Smooth muscle cell (in vitro differentiated cells): ENCODE results near the gene CLDN18. TPM values are rescaled to one million over a fixed set of nuclear protein-coding genes. Genes with fewer than 3 reads are reported as not detected.

ENCODE experiments used
- DNase-seq: peaks from one replicate; lab custom pipeline; 2025; ENCODE audit not compliant: unreplicated experiment; lab: John Stamatoyannopoulos, UW
- H2AFZ ChIP-seq: fragments of 200-600 bp; sonication (generic); 2 replicates; pipeline ENCODE4 v1.6.0; 2016; ENCODE audit warnings: antibody characterized with exemption, low read depth, mild to moderate bottlenecking
- H3F3A ChIP-seq: fragments of 200-600 bp; sonication (generic); 2 replicates; pipeline ENCODE4 v1.6.0; 2017; ENCODE audit warnings: antibody characterized with exemption, low read depth
- H3K27ac ChIP-seq: fragments of 200-600 bp; sonication (generic); 2 replicates; pipeline ENCODE4 v1.5.1; 2016; ENCODE audit warnings: low read depth, mild to moderate bottlenecking
- H3K27me3 ChIP-seq: fragments of 200-600 bp; sonication (generic); 2 replicates; pipeline ENCODE4 v1.6.1; 2016; ENCODE audit warnings: low read depth, mild to moderate bottlenecking
- H3K36me3 ChIP-seq: fragments of 200-600 bp; sonication (generic); 2 replicates; pipeline ENCODE4 v1.5.1; 2016; ENCODE audit warnings: low read depth
- H3K4me1 ChIP-seq: fragments of 200-600 bp; sonication (generic); 2 replicates; pipeline ENCODE4 v1.5.1; 2016; ENCODE audit warnings: low read depth
- H3K4me2 ChIP-seq: fragments of 200-600 bp; sonication (generic); 2 replicates; pipeline ENCODE4 v1.6.0; 2016; ENCODE audit warnings: mild to moderate bottlenecking
- H3K4me3 ChIP-seq: fragments of 200-600 bp; sonication (generic); 2 replicates; pipeline ENCODE4 v1.5.1; 2016; ENCODE audit warnings: mild to moderate bottlenecking
- H3K79me2 ChIP-seq: fragments of 200-600 bp; sonication (generic); 2 replicates; pipeline ENCODE4 v1.6.0; 2016; ENCODE audit warnings: low read depth, mild to moderate bottlenecking
- H3K9ac ChIP-seq: fragments of 200-600 bp; sonication (generic); 2 replicates; pipeline ENCODE4 v1.6.0; 2016; ENCODE audit warnings: low read depth
- H3K9me3 ChIP-seq: fragments of 200-600 bp; sonication (generic); replicated peaks from 2 replicates; pipeline ENCODE4 v1.5.1; 2016; ENCODE audit warnings: low read depth
- H4K20me1 ChIP-seq: fragments of 200-600 bp; sonication (generic); 2 replicates; pipeline ENCODE4 v1.6.0; 2016; ENCODE audit warnings: low read depth
- WGBS: methylation state at CpG from one replicate; pipeline ENCODE4 v1.1.7; 2016; ENCODE audit warnings: low lambda C conversion rate; 5-methylcytosine and 5-hydroxymethylcytosine counted together
- polyA plus RNA-seq: library from polyadenylated mRNA; unstranded; fragments of >200 nt; fragmentation: Nextera tagmentation; extraction: Ambion mirVana; gene quantifications from 2 replicates; pipeline ENCODE4 v1.2.1, GENCODE V29; 2016
- total RNA-seq: library from RNA; depleted of rRNA; stranded (reverse); fragments of >200 nt; gene quantifications from 2 replicates; pipeline ENCODE4 v1.2.3, GENCODE V29; 2014
- TF ChIP-seq, protein P1 (sequence below): fragments of 200-600 bp; sonication (generic); IDR thresholded peaks from 2 replicates; pipeline ENCODE4 v1.5.1; 2017; ENCODE audit warnings: borderline replicate concordance, mild to moderate bottlenecking, antibody characterized with exemption; ENCODE audit not compliant: insufficient read depth, poor library complexity, severe bottlenecking

CLDN18 gene
- total and polyA plus RNA-seq, 2 experiments from 2014 or later = 0.11 TPM; not detected in 1

DNA sequence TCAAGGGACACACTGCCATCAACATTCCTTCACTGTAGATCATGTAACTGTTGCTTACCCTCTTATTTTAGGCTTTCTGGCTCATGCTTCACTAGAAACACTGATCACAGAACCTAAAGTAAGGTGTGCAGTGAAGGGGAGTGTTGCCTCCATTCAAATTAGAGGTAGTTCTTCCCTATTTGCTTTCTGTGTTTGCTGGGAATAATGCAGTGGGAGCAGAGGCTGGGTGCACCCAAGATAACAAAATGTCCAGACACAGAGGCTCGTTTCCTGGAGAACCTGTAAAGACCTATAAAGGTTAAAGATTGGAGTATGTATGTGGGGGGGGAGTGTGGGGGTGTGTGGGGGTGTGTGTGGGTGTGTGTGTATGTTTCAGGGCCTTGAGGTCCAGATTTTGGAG lies 2.1 kb upstream of the CLDN18 start:
- Histone ChIP-seq H2AFZ (no peak overlapping the region), H3K27ac (no peak overlapping the region), H4K20me1 (no peaks in the 10 kb centered on the region), H3K4me2 (no peak overlapping the region), H3K9ac (no peak overlapping the region), H3K79me2 (no peaks in the 10 kb centered on the region), H3K4me1 (no peaks in the 10 kb centered on the region), H3K36me3 (no peaks in the 10 kb centered on the region), H3K4me3 (no peak overlapping the region), H3K27me3 (no peaks in the 10 kb centered on the region), H3F3A (no peaks in the 10 kb centered on the region), H3K9me3 (no peaks in the 10 kb centered on the region)
- 69% methylated on average over 1 of the region's 1 CpG for WGBS
- DNase-seq = no peak
- TF ChIP-seq, protein P1, sequence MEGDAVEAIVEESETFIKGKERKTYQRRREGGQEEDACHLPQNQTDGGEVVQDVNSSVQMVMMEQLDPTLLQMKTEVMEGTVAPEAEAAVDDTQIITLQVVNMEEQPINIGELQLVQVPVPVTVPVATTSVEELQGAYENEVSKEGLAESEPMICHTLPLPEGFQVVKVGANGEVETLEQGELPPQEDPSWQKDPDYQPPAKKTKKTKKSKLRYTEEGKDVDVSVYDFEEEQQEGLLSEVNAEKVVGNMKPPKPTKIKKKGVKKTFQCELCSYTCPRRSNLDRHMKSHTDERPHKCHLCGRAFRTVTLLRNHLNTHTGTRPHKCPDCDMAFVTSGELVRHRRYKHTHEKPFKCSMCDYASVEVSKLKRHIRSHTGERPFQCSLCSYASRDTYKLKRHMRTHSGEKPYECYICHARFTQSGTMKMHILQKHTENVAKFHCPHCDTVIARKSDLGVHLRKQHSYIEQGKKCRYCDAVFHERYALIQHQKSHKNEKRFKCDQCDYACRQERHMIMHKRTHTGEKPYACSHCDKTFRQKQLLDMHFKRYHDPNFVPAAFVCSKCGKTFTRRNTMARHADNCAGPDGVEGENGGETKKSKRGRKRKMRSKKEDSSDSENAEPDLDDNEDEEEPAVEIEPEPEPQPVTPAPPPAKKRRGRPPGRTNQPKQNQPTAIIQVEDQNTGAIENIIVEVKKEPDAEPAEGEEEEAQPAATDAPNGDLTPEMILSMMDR = no peak

DNA sequence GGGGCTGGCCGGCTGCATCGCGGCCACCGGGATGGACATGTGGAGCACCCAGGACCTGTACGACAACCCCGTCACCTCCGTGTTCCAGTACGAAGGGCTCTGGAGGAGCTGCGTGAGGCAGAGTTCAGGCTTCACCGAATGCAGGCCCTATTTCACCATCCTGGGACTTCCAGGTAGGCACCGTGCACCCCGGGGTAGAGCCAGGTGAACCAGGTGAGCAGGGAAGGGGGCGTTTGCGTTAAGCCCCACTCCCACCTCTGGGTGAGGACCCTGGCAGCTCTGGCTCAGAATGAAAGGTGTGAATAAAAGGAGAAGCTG lies 267 bp downstream of the CLDN18 start:
- no peak overlapping the region for H3K27ac ChIP-seq
- H3K4me3 ChIP-seq = no peak overlapping the region
- H4K20me1 ChIP-seq = no peaks in the 10 kb centered on the region
- WGBS = 100% methylated on average over 14 of the region's 14 CpGs
- H3F3A ChIP-seq = no peaks in the 10 kb centered on the region
- no peaks in the 10 kb centered on the region for H3K79me2 ChIP-seq
- no peaks in the 10 kb centered on the region for H3K27me3 ChIP-seq
- H3K4me1 ChIP-seq = no peaks in the 10 kb centered on the region
- H3K9me3 ChIP-seq = no peaks in the 10 kb centered on the region
- H2AFZ ChIP-seq = no peak overlapping the region
- no peak for DNase-seq
- no peaks in the 10 kb centered on the region for H3K36me3 ChIP-seq
- no peak overlapping the region for H3K9ac ChIP-seq
- TF ChIP-seq, protein P1 = no peak
- H3K4me2 ChIP-seq = no peak overlapping the region

DNA sequence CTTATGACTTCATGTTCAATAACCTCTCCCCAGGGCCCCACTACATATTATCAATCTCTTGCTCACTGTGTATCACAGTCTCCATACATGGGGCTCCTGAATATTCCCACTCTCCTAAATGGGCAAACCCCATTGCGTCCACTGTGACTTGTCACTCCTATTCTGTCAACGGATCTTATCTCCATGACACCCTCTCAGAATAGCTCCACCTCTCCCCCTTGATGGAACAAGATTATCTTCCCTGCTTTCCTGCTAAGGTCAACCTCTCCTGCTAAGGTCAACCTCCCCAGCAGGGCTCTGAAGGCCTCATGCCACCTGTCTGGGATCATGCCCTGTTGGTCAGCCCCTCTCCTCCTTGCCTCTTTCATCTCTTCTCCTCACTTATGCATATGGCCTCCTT lies 1.8 kb downstream of the CLDN18 start:
- no peaks in the 10 kb centered on the region for H3K36me3 ChIP-seq
- no peak overlapping the region for H3K4me3 ChIP-seq
- no peaks in the 10 kb centered on the region for H3K27me3 ChIP-seq
- no peak overlapping the region for H3K27ac ChIP-seq
- 72% methylated on average over 2 of the region's 2 CpGs for WGBS
- no peaks in the 10 kb centered on the region for H3K9me3 ChIP-seq
- no peaks in the 10 kb centered on the region for H3K4me1 ChIP-seq
- no peaks in the 10 kb centered on the region for H3K79me2 ChIP-seq
- DNase-seq = no peak
- H4K20me1 ChIP-seq = no peaks in the 10 kb centered on the region
- H3K4me2 ChIP-seq = no peak overlapping the region
- no peak overlapping the region for H3K9ac ChIP-seq
- no peaks in the 10 kb centered on the region for H3F3A ChIP-seq
- H2AFZ ChIP-seq = no peak overlapping the region
- TF ChIP-seq, protein P1 = no peak

DNA sequence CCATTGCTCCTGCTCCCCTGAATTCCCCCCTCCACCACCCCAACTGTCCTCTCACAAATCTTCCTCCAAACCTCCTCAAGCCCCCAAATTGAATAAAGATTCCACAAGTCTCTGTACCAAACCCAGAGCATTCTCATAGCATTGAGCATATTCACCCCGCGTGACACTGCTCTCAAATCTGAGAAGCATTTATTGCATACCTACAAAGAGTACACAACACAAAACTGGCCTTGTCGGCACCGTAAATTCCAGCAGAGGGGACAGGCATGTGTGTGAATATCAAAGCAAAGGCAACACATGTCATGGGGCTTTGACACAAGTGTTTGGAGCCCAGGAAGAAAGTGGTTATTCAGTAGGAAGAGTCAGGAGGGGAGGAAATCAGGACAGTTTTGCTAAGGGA lies 2.6 kb downstream of the CLDN18 start:
- Histone ChIP-seq H3F3A (no peaks in the 10 kb centered on the region), H3K4me2 (no peak overlapping the region), H3K9me3 (no peaks in the 10 kb centered on the region), H2AFZ (no peak overlapping the region), H3K27me3 (no peaks in the 10 kb centered on the region), H3K36me3 (no peaks in the 10 kb centered on the region), H3K9ac (no peak overlapping the region), H3K79me2 (no peaks in the 10 kb centered on the region), H3K4me1 (no peaks in the 10 kb centered on the region), H3K27ac (no peak overlapping the region), H4K20me1 (no peaks in the 10 kb centered on the region), H3K4me3 (no peak overlapping the region)
- WGBS = 92% methylated on average over 4 of the region's 4 CpGs
- TF ChIP-seq, protein P1 = no peak
- DNase-seq = no peak
